Sigmoid colon (tissue), 7 donors: ENCODE data around the gene SLC35F2. TPM values are rescaled to one million over a fixed set of nuclear protein-coding genes. Genes with fewer than 3 reads are reported as not detected.
A peak's percentile ranks its signal among the peaks of the same experiment; 100 is the strongest.

ENCODE experiments used
- DNase-seq: peaks from one replicate; pipeline ENCODE4 v3.0.0-alpha.2; 2019
- H3K27ac ChIP-seq, 4 donors: fragments of 200-600 bp; sonication (generic); one replicate each; pipeline ENCODE4 v1.5.1; 2016 to 2019; ENCODE audit warnings: mild to moderate bottlenecking in 1 of 4
- H3K27me3 ChIP-seq, 3 donors: fragments of 200-600 bp; sonication (generic); one replicate each; pipeline ENCODE4 v1.5.1; 2019; ENCODE audit warnings: mild to moderate bottlenecking in 1 of 3
- H3K36me3 ChIP-seq, 4 donors: fragments of 200-600 bp; sonication (generic); one replicate each; pipeline ENCODE4 v1.5.1; 2016 to 2019
- H3K4me1 ChIP-seq, 4 donors: fragments of 200-600 bp; sonication (generic); one replicate each; pipeline ENCODE4 v1.5.1; 2017 to 2019
- H3K4me3 ChIP-seq, 4 donors: fragments of 200-600 bp; sonication (generic); one replicate each; pipeline ENCODE4 v1.5.1; 2017 to 2019; ENCODE audit warnings: mild to moderate bottlenecking in 2 of 4, moderate library complexity in 1 of 4
- H3K9me3 ChIP-seq, 4 donors: fragments of 200-600 bp in 3 of 4; sonication (generic) in 3 of 4; one replicate each; pipeline versions ENCODE4 v1.5.1 to v1.6.1; 2013 to 2019
- EP300 ChIP-seq, 4 donors: sonication (generic); formaldehyde crosslinking; IDR thresholded peaks; one replicate each; pipeline ENCODE4 v1.6.1; 2017; ENCODE audit warnings: antibody characterized with exemption in 4 of 4
- POLR2A ChIP-seq, 2 donors: fragments of 450-650 bp; IDR thresholded peaks; one replicate each; pipeline ENCODE4 v1.6.1; 2016; ENCODE audit warnings: antibody characterized with exemption in 2 of 2, mild to moderate bottlenecking in 2 of 2, moderate library complexity in 2 of 2
- POLR2AphosphoS5 ChIP-seq, 4 donors: sonication (generic); formaldehyde crosslinking; IDR thresholded peaks; one replicate each; pipeline ENCODE4 v1.6.1; 2017; ENCODE audit warnings: antibody characterized with exemption in 4 of 4
- WGBS, 2 donors: extraction: QIAGEN DNeasy Blood & Tissue Kit; methylation state at CpG; one replicate each; pipeline ENCODE4 v1.1.7; 2013; 5-methylcytosine and 5-hydroxymethylcytosine counted together
- intact Hi-C: fragments of 100-400 bp; cut with DNase I; formaldehyde crosslinking; loops from one replicate; pipeline ENCODE4 v1.15.1; 2023
- polyA plus RNA-seq, 3 donors: library from polyadenylated mRNA; stranded (reverse); fragments of 200-250 nt; gene quantifications; one replicate each; pipeline ENCODE4 v1.2.3, GENCODE V29; 2013
- total RNA-seq, 4 donors: library from RNA; depleted of rRNA; stranded (reverse); fragments of >200 nt; gene quantifications; one replicate each; pipeline ENCODE4 v1.1.0, GENCODE V29; 2016
- TF ChIP-seq, protein P1 (sequence below), 4 experiments: fragments of 450-650 bp in 3 of 4; fragments of 200-600 bp in 1 of 4; IDR thresholded peaks; one replicate each; pipeline ENCODE4 v1.5.1; 2016 to 2019; ENCODE audit warnings: antibody characterized with exemption in 4 of 4, mild to moderate bottlenecking in 3 of 4, moderate library complexity in 2 of 4
- donor health status: healthy with polysubstance abuse.
- donor health status: Bipolar disorder and iron deficiency.
- donor health status: healthy.

SLC35F2 gene
- total and polyA plus RNA-seq, 7 donors: 0.83 to 15.4 (median 4.4) TPM

DNA sequence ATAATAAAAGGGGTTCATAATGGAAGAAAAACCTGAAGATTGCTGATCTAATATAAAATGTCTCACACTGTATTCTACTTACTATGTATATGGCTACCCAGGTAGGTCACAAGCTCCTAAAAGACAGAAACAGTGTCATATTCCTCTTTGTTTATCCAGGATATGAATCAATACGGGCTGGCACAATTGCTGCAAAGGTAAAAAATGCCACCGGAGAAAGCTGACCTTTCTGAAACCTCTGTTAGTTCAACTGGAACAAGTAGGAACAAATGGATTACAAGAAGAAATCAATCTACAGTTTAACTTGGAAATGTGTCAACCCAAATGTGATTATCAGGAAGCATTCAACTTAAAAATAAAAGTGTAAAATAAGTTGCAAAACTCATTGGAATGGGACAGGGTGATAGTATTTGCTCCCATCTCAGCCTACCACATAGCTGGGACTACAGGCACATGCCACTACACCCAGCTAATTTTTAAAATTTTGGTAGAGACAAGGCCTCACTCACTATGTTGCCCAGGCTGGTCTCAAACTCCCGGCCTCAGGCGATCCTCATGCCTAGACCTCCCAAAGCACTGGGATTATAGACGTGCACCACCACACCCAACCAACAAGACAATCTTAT is 27.6 kb downstream of the SLC35F2 start:
- Histone ChIP-seq H3K36me3 (no peaks in the 10 kb centered on the region), H3K27ac (peak overlapping the region in 1 of 4 donors; percentile 11), H3K27me3 (no peaks in the 10 kb centered on the region), H3K9me3 (no peaks in the 10 kb centered on the region), H3K4me3 (no peak overlapping the region), H3K4me1 (no peaks in the 10 kb centered on the region)
- WGBS, 2 donors: 54 to 81% methylated on average over 5 of the region's 5 CpGs
- DNase-seq: no peak
- intact Hi-C loops: no loop called here
- TF ChIP-seq EP300 (IDR thresholded peaks at IDR 0.05) (no peak), POLR2A (IDR thresholded peaks at IDR 0.05) (no peak), POLR2AphosphoS5 (IDR thresholded peaks at IDR 0.05) (no peak)
- TF ChIP-seq, protein P1, sequence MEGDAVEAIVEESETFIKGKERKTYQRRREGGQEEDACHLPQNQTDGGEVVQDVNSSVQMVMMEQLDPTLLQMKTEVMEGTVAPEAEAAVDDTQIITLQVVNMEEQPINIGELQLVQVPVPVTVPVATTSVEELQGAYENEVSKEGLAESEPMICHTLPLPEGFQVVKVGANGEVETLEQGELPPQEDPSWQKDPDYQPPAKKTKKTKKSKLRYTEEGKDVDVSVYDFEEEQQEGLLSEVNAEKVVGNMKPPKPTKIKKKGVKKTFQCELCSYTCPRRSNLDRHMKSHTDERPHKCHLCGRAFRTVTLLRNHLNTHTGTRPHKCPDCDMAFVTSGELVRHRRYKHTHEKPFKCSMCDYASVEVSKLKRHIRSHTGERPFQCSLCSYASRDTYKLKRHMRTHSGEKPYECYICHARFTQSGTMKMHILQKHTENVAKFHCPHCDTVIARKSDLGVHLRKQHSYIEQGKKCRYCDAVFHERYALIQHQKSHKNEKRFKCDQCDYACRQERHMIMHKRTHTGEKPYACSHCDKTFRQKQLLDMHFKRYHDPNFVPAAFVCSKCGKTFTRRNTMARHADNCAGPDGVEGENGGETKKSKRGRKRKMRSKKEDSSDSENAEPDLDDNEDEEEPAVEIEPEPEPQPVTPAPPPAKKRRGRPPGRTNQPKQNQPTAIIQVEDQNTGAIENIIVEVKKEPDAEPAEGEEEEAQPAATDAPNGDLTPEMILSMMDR (IDR thresholded peaks at IDR 0.05): no peak

DNA sequence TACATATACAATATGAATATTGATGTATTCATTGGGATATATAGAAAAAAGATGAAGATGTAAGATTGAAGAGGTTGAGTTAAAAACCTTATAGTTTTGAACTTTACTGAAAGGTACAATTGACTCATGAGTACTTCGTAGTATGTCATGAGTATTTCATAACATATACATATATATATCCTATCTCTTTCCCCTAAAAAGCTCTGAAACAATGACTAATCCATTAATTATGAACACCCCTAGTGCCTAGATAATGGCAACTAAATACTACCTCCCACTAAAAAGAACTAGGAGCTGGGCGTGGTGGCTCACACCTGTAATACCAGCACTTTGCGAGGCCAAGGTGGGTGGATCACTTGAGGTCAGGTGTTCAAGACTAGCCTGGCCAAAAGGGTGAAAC is 31.5 kb downstream of the SLC35F2 start:
- WGBS, 2 donors: 83 to 94% methylated on average over 3 of the region's 3 CpGs
- H3K27me3 ChIP-seq: no peaks in the 10 kb centered on the region
- TF ChIP-seq EP300 (IDR thresholded peaks at IDR 0.05): no peak
- TF ChIP-seq POLR2A (IDR thresholded peaks at IDR 0.05): no peak
- TF ChIP-seq, protein P1 (IDR thresholded peaks at IDR 0.05): no peak
- no peak for TF ChIP-seq POLR2AphosphoS5 (IDR thresholded peaks at IDR 0.05)
- no peak overlapping the region for H3K27ac ChIP-seq
- H3K4me3 ChIP-seq: no peak overlapping the region
- intact Hi-C loops: no loop called here
- H3K4me1 ChIP-seq: no peaks in the 10 kb centered on the region
- no peaks in the 10 kb centered on the region for H3K36me3 ChIP-seq
- no peak for DNase-seq
- no peaks in the 10 kb centered on the region for H3K9me3 ChIP-seq

DNA sequence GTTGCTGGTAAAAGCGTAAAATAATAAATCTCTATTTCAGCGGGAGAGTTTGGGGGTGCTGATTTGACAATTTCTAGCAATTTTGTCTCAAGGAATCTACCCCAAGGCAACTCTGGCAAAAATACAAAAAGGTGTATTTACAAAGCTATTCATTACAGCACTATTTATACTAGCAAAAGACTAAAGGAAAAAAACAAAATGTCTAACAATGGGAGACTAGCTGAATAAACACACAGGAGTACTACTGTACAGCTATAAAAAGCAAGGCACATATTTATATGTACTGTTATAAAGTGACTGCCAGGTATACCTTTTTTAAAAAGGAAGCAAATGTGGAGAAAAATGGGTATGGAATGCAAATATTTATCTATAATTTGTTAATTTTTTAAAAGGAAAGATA is 32.7 kb downstream of the SLC35F2 start:
- no peak for DNase-seq
- intact Hi-C loops: no loop called here
- Histone ChIP-seq H3K27me3 (no peaks in the 10 kb centered on the region), H3K27ac (no peak overlapping the region), H3K36me3 (no peaks in the 10 kb centered on the region), H3K4me1 (no peaks in the 10 kb centered on the region), H3K4me3 (no peak overlapping the region), H3K9me3 (no peaks in the 10 kb centered on the region)
- WGBS, 2 donors: 61 to 89% methylated on average over 2 of the region's 2 CpGs
- no peak for TF ChIP-seq POLR2A (IDR thresholded peaks at IDR 0.05)
- TF ChIP-seq, protein P1 (IDR thresholded peaks at IDR 0.05): no peak
- TF ChIP-seq POLR2AphosphoS5 (IDR thresholded peaks at IDR 0.05): no peak
- TF ChIP-seq EP300 (IDR thresholded peaks at IDR 0.05): no peak

DNA sequence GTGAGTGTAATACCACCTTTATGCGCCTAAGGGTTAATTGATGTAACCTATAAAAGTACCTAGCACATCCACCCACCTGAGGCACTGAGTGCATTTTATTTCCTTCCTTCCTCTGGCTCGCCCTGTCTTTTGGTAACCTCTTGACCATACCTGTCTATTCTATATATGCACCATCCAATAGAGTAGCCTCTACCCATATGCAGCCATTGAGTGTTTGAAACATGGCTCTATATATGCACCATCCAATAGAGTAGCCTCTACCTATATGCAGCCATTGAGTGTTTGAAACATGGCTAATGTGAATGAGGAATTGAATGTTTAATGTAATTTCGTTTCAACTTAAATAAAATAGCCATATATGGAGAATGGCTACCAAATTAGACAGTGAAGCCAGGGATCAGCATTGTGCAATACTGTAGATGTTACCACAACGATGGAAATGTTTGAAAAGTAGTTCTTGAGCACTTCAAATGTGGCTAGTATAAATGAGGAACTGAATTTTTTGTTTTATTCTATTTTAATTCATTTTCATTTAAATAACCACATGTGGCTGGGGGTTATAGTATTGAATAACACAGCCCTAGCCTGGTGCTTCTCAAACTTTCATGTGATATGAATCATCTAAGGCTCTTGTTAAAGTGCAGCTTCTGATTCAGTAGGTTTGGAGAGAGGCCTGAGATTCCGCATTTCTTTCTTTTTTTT is 33.8 kb downstream of the SLC35F2 start:
- WGBS, 2 donors: 71 to 80% methylated on average over 5 of the region's 5 CpGs

More for the DNA sequence above, 33.8 kb downstream of the SLC35F2 start:
- H3K27ac ChIP-seq: no peak overlapping the region
- no peaks in the 10 kb centered on the region for H3K9me3 ChIP-seq
- H3K4me1 ChIP-seq: no peaks in the 10 kb centered on the region
- intact Hi-C loops: no loop called here
- no peak for DNase-seq
- no peaks in the 10 kb centered on the region for H3K27me3 ChIP-seq
- TF ChIP-seq POLR2AphosphoS5 (IDR thresholded peaks at IDR 0.05) (no peak), EP300 (IDR thresholded peaks at IDR 0.05) (no peak), POLR2A (IDR thresholded peaks at IDR 0.05) (no peak)
- TF ChIP-seq, protein P1 (IDR thresholded peaks at IDR 0.05): no peak
- no peak overlapping the region for H3K4me3 ChIP-seq
- H3K36me3 ChIP-seq: no peaks in the 10 kb centered on the region
